Measurements from ENCODE around the gene GPR137.
A peak's percentile ranks its signal among the peaks of the same experiment; 100 is the strongest.

- TF ChIP-seq POLR2AphosphoS5 (IDR thresholded peaks at IDR 0.05) = peak in 2 of 3 donors; percentile 63 to 75
- peak in 1 of 4 donors; percentile 4 for TF ChIP-seq POLR2A (IDR thresholded peaks at IDR 0.05)
- TF ChIP-seq CTCF (IDR thresholded peaks at IDR 0.05) = no peak
Observed at GRCh38 chr11:64284048-64284961, 1.3 kb upstream of the GPR137 start, which contains the start of gene BAD.

All from stomach (tissue), 4 donors.